Tibial nerve (tissue), 3 donors: ENCODE results near the gene TYW1.

Experiments
- CTCF ChIP-seq, 5 experiments: fragments of 200-600 bp in 3 of 5; fragments of 450-650 bp in 2 of 5; sonication (generic) in 3 of 5; IDR thresholded peaks; one replicate each; pipeline ENCODE4 v1.5.1; 2016 to 2019; ENCODE audit warnings: antibody characterized with exemption in 5 of 5, mild to moderate bottlenecking in 3 of 5, moderate library complexity in 2 of 5
- POLR2A ChIP-seq, 2 donors: fragments of 450-650 bp; IDR thresholded peaks; one replicate each; pipeline ENCODE4 v1.6.1; 2017; ENCODE audit warnings: antibody characterized with exemption in 2 of 2, mild to moderate bottlenecking in 2 of 2, moderate library complexity in 2 of 2

- no peak for TF ChIP-seq POLR2A (IDR thresholded peaks at IDR 0.05)
- TF ChIP-seq CTCF (IDR thresholded peaks at IDR 0.05): no peak
Measured at GRCh38 chr7:67267914-67268313, 271.3 kb downstream of the TYW1 start.
